GM21529 (cell line): ENCODE results near the gene CRTAP.
A peak's percentile ranks its signal among the peaks of the same experiment; 100 is the strongest.
"Not testable (repeated sequence)": the region's sequence is repeated elsewhere in the genome, so short reads cannot be mapped to it uniquely, and the experiment has no call there.

Experiments
- ATAC-seq: cut with Tn5 transposase; IDR thresholded peaks from one replicate; pipeline ENCODE4 v1.9.1; 2021; ENCODE audit not compliant: unreplicated experiment

Gene CRTAP

DNA sequence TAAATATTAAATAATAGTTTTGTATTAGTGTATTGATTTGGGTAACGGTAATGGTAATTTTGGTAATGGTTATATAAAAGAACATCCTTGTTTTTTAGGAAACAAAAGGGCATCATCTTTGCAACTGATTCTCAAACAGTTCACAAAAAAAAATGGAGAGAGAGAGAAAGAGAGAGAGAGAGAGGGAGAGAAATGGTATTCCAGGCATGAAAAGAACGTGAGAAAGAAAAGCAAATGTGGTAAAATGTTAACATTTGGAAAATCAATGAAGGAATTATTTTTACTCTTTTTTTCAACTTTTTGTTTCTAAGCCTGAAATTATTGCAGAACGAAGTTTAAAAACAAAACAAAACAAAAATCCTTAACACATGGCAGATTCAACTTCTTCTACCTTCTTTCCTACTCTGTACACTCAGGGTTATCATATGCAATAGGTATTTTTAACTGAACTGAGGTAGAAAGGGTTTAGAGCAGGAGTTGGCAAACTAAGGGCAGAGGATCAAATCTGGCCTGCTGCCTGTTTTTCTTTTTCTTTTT is 14.6 kb upstream of the CRTAP start:
- no peak for ATAC-seq

DNA sequence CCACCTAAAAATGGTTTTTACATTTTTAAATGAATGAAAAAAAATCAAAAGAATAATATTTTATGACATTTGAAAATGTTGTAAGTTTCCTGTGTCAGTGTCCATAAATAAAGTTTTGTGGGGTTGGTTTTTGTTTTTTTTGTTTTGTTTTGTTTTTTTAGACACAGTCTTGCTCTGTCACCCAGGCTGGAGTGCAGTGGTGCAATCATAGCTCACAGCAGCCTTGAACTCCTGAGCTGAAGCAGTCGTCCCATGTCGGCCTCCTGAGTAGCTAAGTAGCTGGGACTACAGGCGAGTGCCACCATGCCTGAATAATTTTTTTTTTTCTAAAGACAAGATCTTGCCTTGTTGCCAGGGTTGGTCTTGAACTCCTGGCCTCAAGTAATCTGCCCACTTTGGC is 14.1 kb upstream of the CRTAP start:
- ATAC-seq, result no peak

DNA sequence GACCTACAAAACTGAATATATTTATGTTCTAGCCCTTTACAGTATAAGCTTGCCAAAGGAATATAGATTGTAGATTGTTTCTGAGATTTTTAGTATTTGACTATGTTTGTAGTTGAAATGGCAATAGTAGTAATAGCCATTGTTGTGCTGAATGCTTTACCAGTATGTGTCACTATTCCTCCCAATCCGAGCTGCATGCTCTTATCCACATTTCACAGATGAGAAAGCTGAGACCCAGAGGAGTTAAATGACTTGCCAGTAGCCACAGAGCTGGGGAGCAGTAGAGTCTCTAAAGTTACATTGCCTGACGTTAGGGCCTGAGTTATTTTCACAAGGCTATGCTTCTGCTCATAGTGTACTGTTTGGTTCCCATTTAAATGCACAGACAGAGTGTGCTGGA is 13.6 kb upstream of the CRTAP start:
- ATAC-seq, result no peak

DNA sequence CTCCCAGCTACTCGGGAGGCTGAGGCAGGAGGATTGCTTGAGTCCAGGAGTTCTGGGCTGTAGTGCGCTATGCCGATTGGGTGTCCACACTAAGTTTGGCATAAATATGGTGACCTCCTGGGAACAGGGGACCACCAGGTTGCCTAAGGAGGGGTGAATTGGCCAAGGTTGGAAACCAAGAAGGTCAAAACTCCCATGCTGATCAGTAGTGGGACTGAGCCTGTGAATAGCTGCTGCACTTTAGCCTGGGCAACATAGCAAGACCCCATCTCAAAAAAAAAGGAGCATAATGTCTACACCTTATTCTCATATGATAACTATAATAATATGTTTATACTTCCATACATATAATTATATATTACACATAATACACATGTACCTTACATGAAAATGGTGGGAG is 10.8 kb upstream of the CRTAP start:
- no peak for ATAC-seq

DNA sequence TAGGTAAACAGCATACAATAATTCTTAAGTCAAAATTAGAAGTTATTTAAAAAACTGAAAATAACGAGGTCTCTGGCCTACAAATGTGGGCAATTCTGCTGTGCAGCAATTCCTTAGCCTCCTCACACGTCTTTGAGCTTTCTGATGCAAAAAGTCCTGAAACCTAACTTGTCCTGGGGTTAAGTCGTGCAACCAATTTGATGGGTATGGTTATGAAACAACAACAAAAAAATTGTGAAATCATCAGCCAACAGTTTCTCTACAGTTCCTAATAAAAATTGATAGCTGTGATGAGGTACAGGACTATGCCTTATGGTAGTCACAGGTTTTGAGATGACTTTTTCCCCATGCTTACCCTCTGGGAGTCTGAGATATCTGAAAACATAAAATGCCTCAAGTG is 10.3 kb upstream of the CRTAP start:
- no peak for ATAC-seq

DNA sequence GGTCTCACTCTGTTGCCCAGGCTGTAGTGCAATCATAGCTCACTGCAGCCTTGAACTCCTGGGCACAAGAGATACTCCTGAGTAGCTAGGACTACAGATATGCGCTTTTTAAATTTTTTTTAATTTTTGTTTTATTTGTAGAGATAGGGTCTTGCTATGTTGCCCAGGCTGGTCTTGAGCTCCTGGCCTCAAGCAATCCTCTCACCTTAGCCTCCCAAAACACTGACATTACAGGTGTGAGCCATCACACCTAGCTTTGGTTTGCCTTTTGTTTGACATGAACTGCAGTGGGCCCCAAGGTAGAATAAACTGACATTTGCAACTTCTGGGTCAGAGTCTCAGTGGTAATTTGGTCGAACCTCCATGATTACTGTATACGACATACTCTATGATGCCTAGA is 9.0 kb upstream of the CRTAP start:
- no peak for ATAC-seq

DNA sequence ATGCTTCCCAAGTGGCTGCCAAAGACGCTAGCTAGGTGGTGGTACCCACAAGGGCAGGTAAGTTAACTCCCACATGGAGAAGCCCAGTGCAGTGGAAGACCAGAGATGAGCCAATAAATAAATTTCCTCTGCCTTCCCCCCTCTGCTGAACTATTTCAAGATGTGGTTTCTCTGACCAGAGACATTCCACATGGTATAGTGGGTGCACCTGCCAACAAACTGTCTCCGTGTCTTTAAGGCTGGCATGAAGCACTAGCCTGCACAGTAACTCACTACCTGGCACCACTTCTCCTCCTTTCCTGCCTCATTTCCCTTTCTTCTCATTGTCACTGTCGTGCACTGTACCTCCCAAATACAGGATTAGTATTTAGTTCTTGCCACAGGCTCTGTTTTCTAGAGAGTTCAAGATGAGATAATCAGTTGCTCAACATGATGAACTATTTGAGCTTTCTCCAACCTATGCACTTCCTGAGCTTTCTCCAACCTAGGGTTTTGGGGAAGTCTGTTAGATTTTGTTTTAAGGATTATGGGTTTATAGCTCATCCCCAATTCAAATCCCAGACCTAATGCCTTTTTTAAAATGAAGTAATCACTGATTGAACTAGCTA is 8.4 kb upstream of the CRTAP start:
- no peak for ATAC-seq

DNA sequence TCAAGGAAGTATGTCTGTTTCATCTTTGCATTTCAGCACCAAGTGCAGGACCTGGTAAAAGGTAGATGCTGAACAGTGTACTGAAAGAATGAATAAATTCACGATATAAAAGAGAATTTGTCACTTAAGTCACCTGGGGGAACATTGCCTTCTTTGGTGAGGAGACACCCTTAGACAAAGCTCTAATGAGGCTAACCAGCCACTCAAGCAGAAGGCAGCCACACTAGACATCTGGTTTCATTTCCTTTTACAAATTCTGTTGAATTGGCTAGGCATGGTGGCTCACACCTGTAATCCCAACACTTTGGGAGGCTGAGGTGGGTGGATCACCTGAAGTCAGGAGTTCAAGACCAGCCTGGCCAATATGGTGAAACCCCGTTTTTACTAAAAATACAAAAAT is 7.0 kb upstream of the CRTAP start:
- ATAC-seq, result not testable (repeated sequence)

DNA sequence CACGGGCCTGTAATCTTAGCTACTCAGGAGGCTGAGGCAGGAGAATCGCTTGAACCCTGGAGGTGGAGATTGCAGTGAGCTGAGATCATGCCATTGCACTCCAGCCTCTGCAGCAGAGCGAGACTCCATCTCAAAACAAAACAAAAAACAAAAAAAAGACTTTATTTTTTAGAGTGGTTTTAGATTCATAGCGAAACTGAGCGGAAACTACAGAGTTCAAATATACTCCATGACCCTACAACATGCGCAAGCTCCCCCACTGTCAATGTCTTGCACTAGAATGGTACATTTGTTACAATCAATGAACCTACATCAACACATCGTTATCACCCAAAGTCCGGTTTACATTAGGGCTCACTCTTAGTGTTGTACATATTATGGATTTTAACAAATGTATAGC is 2.2 kb upstream of the CRTAP start:
- peak; percentile 43 for ATAC-seq

DNA sequence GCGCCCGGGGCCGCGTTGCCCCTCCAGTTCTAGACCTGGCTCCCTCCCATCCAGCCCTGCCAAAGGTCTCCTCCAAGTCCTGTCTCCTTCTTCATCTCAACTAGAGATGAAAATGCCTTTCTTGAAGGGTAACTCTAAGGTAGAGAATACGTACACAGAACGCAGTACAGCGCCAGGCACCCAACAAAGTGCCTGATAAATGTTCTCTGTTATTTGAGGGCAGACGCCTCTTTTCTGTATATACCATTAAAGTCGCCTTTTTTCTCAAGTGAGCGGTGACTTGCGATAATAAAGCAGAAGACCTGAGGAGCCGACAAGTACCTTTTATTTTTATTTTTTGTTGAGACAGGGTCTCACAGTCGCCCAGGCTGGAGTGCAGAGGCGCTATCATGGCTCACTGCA is 809 bp downstream of the CRTAP start:
- no peak for ATAC-seq

DNA sequence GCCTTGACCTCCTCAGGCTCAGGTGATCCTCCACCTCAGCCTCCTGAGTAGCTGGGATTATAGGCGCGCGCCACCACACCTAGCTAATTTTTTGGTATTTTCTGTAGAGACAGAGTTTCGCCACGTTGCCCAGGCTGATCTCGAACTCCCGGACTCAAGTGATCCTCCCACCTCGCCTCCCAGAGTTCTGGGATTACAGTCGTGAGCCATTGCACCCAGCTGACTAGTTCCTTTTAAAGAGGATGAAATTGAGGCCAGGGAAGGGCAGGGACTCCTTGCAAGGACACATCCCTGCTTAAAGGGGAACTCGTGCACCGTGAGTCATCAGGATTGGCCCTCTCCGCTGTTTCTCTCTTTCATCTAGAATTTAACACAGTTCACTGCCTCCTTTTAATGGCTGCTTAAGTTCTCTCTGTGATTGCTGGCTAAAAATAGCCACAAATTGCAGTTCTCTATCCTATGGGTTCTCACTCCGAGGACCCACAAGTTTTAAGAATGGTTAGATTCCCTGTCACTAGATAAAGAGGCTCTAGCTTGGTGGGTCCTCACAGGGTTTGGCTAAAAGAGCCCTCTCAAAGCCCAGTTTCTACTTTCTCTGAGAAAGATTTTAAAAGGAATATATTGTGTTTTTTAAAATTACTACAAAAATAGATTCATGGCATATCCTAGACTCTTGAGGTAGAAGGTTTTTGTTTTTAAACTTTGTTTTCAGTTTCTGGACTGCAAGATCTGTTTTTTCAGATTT is 1.4 kb downstream of the CRTAP start:
- ATAC-seq, result no peak

DNA sequence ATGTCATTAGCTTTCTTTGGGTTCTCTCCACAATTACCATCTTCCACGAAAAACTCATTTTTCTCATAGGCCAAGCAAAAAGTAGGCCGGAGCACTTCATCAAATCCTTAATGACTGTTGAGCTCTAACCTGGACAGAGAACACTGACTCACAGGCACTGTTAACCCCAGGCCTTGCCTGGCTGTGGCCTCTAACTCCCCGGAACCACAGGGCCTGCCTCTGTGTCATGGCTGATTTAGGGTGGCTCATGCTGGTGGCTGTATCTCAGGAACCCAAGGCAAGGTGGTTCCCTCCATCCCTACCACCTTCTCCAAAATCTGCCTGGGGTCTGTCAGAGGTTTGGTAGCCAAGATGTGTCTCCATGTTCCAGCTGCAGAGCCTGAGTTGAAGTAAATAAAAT is 3.6 kb downstream of the CRTAP start:
- no peak for ATAC-seq

DNA sequence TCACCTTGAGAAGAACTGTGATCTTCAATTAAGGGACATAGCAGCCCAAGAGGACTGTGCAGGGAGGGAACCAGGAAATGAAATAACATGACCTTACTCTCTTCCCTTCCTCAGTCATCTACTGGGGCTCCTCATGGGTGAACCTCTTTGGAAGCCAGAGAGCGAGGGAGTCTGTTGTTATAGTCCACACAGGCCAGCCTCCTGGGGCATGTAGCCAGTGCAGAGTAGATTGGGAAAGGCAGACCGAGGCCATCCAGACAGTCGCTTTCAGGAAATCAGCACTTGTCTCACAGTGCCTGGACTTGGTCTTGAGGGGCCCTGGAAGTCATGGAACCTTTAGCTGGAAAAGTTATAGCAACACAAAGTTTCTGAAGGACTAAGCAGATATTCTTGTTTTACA is 6.1 kb downstream of the CRTAP start:
- ATAC-seq, result no peak

DNA sequence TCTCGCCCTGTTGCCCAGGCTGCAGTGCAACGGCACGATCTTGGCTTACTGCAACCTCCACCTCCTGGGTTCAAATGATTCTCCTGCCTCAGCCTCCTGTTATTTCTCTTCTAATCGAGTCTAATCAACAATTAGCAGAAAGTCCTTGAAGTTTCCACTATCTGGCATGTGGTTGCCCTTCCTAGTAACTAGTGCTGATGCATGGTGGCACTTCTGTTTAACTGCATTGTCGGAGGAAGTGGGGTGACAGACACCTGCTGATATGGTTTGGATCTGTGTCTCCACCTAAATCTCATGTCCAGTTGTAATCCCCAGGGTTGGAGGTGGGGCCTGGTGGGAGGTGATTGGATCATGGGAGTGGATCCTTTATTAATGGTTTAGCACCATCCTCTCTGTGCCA is 9.2 kb downstream of the CRTAP start:
- ATAC-seq, result no peak

DNA sequence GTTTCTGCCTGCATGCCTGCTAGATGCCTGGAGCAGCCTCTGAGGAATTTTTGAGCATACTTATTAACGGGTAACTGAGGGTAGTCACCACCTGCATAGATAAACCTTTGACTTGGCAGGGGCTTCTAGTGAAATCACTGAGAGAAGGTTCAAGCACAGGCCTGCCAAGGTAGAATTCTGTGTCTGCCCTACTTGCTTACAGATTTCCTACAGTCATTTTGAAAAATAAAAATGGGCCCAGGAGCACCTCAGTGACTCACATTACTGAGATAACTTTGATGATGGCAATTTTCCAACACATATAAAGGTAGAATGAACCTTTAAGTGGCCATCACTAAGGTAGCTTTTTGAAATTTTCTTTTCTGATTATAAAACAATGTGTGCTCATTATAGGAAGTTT is 10.8 kb downstream of the CRTAP start:
- no peak for ATAC-seq

DNA sequence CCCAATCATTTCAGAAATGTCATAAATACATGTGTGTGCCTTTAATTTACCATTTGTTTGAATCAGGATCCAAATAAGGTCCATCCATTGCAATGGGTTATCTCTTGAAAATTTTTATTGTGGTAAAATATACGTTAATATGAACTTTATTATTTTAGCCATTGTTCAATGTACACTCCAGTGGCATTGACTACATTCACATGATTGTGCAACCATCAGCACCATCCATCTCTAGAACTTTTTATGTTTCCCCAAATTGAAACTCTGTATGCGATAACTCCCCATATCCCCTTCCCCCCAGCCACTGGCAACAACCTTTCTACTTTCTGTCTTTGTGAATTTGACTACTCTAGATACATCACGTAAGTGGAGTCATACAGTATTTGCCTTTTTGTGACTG is 12.0 kb downstream of the CRTAP start:
- no peak for ATAC-seq

DNA sequence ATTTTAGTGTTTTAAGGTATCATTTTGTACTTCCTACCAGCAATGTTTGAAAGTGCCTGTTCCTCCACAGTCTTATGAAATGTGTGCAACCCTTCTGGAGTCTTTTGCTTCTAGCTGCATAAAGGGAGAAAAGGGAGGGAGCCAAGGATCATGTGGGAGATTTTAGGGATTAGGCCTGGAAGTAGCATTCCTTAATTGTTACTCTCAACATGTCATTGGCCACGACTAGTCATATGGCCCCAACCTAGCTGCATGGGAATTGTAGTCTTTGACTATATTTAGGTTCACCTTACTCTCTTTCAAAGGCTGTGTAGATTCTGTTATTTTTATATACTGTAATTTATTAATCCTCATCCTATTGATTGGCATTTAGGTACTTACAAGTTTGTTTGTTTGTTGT is 14.9 kb downstream of the CRTAP start:
- ATAC-seq, result no peak

DNA sequence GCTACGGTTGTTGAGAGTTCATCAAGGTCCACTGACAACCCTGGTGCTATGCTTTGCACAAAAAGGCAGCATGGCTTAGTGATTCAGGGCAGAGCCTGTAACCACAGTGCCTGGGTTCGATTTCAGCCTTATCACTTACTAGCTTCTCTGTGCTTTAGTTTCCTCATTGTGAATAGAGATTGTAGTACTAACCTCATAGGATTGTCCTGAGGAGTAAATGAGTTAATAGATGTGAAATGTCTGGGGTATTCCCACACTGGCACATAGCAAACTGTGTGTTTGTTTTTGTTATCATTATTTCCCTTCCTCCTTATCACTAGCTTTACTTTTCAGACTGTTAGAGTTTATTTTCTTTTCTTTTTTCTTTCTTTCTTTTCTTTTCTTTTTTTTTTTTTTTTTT is 16.3 kb downstream of the CRTAP start:
- no peak for ATAC-seq

DNA sequence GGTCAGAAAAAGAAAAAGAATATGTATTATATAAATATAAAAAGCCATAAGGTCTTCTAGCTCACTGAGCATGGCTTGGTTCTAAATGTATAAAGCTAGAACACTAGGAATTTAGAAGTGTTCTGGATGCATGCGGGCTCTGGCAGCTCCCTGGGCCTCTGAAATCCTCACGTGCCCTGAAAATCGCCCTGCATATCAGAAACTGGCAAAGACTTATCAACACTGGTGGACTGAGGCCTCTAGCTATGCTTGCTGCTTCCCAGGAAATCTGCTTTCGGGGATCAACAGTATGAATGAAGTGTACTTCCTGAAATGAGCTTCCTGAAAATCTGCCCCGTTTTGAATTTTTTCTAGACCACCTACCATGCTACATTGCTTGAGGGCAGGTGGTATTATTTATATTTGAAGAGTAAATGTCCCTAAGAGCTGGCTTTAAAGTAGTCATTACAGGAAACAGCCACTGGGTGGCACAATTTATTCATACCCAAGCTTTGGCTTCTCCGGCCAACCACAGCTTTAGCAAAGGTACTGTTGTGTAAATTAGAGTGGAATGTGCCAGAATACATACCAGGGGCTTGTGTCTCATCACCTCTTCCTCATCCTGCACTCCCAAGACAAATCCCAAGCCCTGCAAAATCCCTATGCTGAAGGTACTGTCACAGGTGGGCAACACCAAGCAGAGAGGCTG is 17.7 kb downstream of the CRTAP start:
- ATAC-seq, result peak; percentile 85

DNA sequence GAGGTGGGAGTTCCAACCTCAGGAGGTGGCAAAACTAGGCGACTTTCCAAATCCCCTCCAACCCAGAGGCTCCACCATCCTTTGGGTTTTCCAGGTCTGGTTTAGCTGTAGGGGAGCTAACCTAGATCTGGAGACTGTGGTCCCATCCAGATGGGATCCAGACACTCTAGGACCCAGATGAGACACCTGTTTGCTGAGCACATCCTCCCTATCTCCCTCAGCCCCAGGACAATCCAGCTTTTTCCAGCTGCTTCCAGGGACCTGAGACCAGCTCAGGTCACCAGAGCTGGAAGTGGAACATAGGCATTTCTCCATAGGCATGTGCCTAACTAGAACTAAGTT is 18.2 kb downstream of the CRTAP start:
- no peak for ATAC-seq

DNA sequence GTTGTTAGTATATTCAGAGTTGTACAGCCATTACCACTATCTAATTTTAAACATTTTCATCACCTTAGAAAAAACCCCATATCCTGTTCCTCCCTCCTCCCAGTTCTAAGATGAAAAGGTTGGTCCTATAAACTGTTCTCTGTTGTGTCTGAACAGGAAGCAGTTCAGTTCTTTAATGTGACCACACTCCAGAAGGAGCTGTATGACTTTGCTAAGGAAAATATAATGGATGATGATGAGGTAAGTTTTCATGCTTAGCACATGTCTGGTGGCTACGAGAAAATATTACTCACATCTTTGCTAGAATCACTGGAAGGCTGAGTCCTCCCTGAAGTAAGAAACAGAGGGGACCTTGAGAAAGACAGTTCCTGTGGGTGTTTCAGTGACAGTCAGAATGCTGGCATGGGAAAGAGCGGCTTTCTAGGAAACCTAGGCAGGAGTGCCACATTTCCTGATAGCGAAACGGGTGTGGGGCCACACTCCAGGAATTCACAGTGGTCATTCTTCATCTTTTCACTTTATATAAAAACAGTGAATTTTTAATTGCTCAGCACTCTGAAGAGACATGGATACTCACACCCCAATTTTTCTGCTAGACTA is 20.3 kb downstream of the CRTAP start:
- peak; percentile 43 for ATAC-seq

DNA sequence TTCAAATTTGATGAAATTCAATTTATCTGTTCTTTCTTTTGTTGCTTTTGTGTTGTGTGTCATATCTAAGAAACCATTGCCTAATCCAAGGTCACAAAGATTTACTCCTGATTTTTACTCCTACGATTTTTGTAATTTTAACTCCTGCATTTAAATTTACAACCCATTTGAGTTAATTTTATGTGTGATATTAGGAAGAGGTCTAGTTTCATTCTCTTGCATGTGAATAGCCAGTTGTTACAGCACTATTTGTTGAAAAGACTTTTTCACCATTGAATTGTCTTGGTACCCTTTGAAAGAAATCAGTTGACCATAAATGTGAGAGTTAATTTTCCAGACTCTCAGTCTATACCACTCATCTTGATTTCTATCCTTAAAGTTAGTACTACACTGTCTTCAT is 23.9 kb downstream of the CRTAP start:
- no peak for ATAC-seq
